ENCODE measurements around the gene RANBP1. TPM values are rescaled to one million over a fixed set of nuclear protein-coding genes. Genes with fewer than 3 reads are reported as not detected.

RANBP1 gene
- total and polyA plus RNA-seq, 9 of the 15 experiments (the other 6 are each of a cell fraction or from before 2014, with no cell fraction given): 162 to 2,891 (median 1,289) TPM

GRCh38 chr22:20131859-20132685 lies 16.2 kb downstream of the RANBP1 start (continued):
- TF ChIP-seq ZNF444 (CRISPR knock-in tag; IDR thresholded peaks at IDR 0.05) (no peak), RBM34 (IDR thresholded peaks at IDR 0.05; ENCODE audit: borderline replicate concordance, insufficient read depth, low read length) (no peak), HLTF (IDR thresholded peaks at IDR 0.05) (peak; percentile 64; the same call in 1 of the 2 replicates), HMG20A (CRISPR knock-in tag; conservative IDR thresholded peaks at IDR 0.05) (no peak), PRPF4 (IDR thresholded peaks at IDR 0.05; ENCODE audit: insufficient read depth, low read depth, low read length, poor library complexity, severe bottlenecking) (no peak), SMARCA4 (IDR thresholded peaks at IDR 0.05) (no peak), NFXL1 (CRISPR knock-in tag; IDR thresholded peaks at IDR 0.05) (no peak), PML (IDR thresholded peaks at IDR 0.05; ENCODE audit: low read length) (no peak), ESRRA (IDR thresholded peaks at IDR 0.05; ENCODE audit: borderline replicate concordance, low read depth) (no peak), FIP1L1 (IDR thresholded peaks at IDR 0.05; ENCODE audit: low read depth, low read length, poor library complexity, severe bottlenecking) (no peak), ZNF766 (CRISPR knock-in tag; conservative IDR thresholded peaks at IDR 0.05) (no peak), NR4A1 (CRISPR knock-in tag; IDR thresholded peaks at IDR 0.05) (peak; percentile 3; the same call in 1 of the 2 replicates), NR4A1 (tag; IDR thresholded peaks at IDR 0.05) (no peak), MAX (CRISPR knock-in tag; IDR thresholded peaks at IDR 0.05) (no peak), CEBPB (tag; IDR thresholded peaks at IDR 0.05) (no peak), SP1 (CRISPR knock-in tag; IDR thresholded peaks at IDR 0.05) (no peak), SAFB (IDR thresholded peaks at IDR 0.05; ENCODE audit: borderline replicate concordance, low read depth, low read length) (no peak), ZNF586 (CRISPR knock-in tag; conservative IDR thresholded peaks at IDR 0.05) (no peak), ZFX (CRISPR knock-in tag; IDR thresholded peaks at IDR 0.05) (no peak), MTA1 (IDR thresholded peaks at IDR 0.05; ENCODE audit: borderline replicate concordance) (0 out of 2 replicates have a peak, but pooled peaks have one; percentile 54), HBP1 (CRISPR knock-in tag; IDR thresholded peaks at IDR 0.05) (no peak), TSC22D4 (tag; IDR thresholded peaks at IDR 0.05) (no peak), YY1 (IDR thresholded peaks at IDR 0.05; ENCODE audit: borderline replicate concordance in 1 of 3, control insufficient read depth in 1 of 3, extremely low read depth in 1 of 3, insufficient read depth in 3 of 3, insufficient read length in 1 of 3, insufficient replicate concordance in 2 of 3, low read depth in 1 of 3, low read length in 2 of 3) (no peak), ZNF121 (CRISPR knock-in tag; conservative IDR thresholded peaks at IDR 0.05) (no peak), ZNF79 (CRISPR knock-in tag; IDR thresholded peaks at IDR 0.05; ENCODE audit: low read depth) (no peak), NR1H2 (CRISPR knock-in tag; IDR thresholded peaks at IDR 0.05) (no peak), CBFB (CRISPR knock-in tag; IDR thresholded peaks at IDR 0.05) (no peak), ZNF668 (CRISPR knock-in tag; IDR thresholded peaks at IDR 0.05) (no peak), JUND (IDR thresholded peaks at IDR 0.05; ENCODE audit: borderline replicate concordance, low read depth, low read length) (no peak), JUND (tag; IDR thresholded peaks at IDR 0.05; ENCODE audit: borderline replicate concordance, low read depth, low read length) (no peak)

Measured in K562 (cell line).